Mesothelial cell of epicardium (in vitro differentiated cells): ENCODE data around the gene NUAK2. TPM values are rescaled to one million over a fixed set of nuclear protein-coding genes. Genes with fewer than 3 reads are reported as not detected.

ENCODE experiments used
- DNase-seq, 2 experiments: peaks; one replicate each; pipeline ENCODE4 v3.0.0; 2021; ENCODE audit warnings: low spot score in 2 of 2; ENCODE audit not compliant: unreplicated experiment in 2 of 2
- H3K27ac Mint-ChIP-seq: 2 replicates; pipeline ENCODE4 v1.8.0; 2021; ENCODE audit warnings: mixed read lengths
- H3K27me3 Mint-ChIP-seq: 2 replicates; pipeline ENCODE4 v1.8.0; 2021; ENCODE audit warnings: low read depth, mixed read lengths
- H3K36me3 Mint-ChIP-seq: 2 replicates; pipeline ENCODE4 v1.8.0; 2021; ENCODE audit warnings: mixed read lengths
- H3K4me1 Mint-ChIP-seq: 2 replicates; pipeline ENCODE4 v1.8.0; 2021; ENCODE audit warnings: mixed read lengths
- H3K4me3 Mint-ChIP-seq: 2 replicates; pipeline ENCODE4 v1.8.0; 2021; ENCODE audit warnings: mild to moderate bottlenecking, moderate library complexity, mixed read lengths
- H3K9me3 Mint-ChIP-seq: 2 replicates; pipeline ENCODE4 v1.8.0; 2021; ENCODE audit warnings: mixed read lengths
- total RNA-seq: library from RNA; stranded (reverse); gene quantifications from 3 replicates; pipeline ENCODE4 v1.2.1, GENCODE V29; 2021
- TF ChIP-seq, protein P1 (sequence below): fragments of 200-600 bp; sonication (generic); IDR thresholded peaks from one replicate; pipeline ENCODE4 v1.5.0; 2021; ENCODE audit warnings: antibody characterized with exemption; ENCODE audit not compliant: unreplicated experiment

Gene NUAK2
- total RNA-seq, 1 donor from 2014 or later, result 5.7 TPM

- TF ChIP-seq, protein P1, sequence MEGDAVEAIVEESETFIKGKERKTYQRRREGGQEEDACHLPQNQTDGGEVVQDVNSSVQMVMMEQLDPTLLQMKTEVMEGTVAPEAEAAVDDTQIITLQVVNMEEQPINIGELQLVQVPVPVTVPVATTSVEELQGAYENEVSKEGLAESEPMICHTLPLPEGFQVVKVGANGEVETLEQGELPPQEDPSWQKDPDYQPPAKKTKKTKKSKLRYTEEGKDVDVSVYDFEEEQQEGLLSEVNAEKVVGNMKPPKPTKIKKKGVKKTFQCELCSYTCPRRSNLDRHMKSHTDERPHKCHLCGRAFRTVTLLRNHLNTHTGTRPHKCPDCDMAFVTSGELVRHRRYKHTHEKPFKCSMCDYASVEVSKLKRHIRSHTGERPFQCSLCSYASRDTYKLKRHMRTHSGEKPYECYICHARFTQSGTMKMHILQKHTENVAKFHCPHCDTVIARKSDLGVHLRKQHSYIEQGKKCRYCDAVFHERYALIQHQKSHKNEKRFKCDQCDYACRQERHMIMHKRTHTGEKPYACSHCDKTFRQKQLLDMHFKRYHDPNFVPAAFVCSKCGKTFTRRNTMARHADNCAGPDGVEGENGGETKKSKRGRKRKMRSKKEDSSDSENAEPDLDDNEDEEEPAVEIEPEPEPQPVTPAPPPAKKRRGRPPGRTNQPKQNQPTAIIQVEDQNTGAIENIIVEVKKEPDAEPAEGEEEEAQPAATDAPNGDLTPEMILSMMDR, result no peak
- peaks cover 23% of the 10 kb centered on the region for H3K36me3 Mint-ChIP-seq
- no peak overlapping the region for H3K4me3 Mint-ChIP-seq
- no peak for DNase-seq
- H3K27me3 Mint-ChIP-seq, result no peaks in the 10 kb centered on the region
- H3K9me3 Mint-ChIP-seq, result no peaks in the 10 kb centered on the region
- peaks cover 28% of the 10 kb centered on the region for H3K4me1 Mint-ChIP-seq
- no peak overlapping the region for H3K27ac Mint-ChIP-seq
Observed at GRCh38 chr1:205310976-205311704, 10.4 kb downstream of the NUAK2 start.

- H3K4me1 Mint-ChIP-seq, result peaks cover 22% of the 10 kb centered on the region
- peaks cover 34% of the 10 kb centered on the region for H3K36me3 Mint-ChIP-seq
- TF ChIP-seq, protein P1, result no peak
- H3K27ac Mint-ChIP-seq, result no peak overlapping the region
- H3K9me3 Mint-ChIP-seq, result no peaks in the 10 kb centered on the region
- H3K27me3 Mint-ChIP-seq, result no peaks in the 10 kb centered on the region
- no peak for DNase-seq
- H3K4me3 Mint-ChIP-seq, result no peak overlapping the region
Observed at GRCh38 chr1:205309741-205310140, 11.8 kb downstream of the NUAK2 start.

DNA sequence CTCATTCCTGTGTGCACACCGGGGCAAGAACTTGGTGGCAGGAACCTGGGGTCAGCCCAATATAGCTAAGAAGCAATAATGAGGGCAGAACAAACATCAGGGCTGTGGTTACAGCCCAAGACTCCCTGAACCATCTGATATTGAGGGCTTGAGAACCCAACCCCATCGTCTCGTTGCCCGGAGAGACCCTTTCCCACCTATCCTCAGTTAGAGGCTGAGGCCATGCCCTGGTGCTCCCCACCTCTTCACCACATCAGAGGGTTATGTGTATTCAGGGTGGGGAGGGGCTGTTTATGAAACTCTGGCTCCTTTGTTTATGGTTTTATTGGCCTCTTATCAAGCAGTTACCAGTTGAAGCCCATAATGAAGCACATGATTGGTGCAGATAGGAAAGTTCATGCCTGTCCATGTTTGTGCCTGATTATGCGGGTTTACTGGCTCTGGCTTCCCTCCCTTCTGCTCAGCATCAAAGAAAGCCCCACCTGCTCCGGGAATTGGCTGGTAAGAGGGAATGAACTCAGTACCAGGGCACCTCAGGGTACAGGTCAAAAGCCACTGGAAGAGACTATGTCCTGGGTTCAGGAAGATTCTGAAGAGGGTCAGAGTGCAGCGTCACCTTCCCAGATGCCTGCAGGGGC is 14.5 kb downstream of the NUAK2 start:
- no peak for DNase-seq
- Mint-ChIP-seq H3K9me3 (no peaks in the 10 kb centered on the region), H3K4me1 (peaks cover 4% of the 10 kb centered on the region), H3K36me3 (peaks cover 40% of the 10 kb centered on the region), H3K27ac (no peak overlapping the region), H3K4me3 (no peak overlapping the region), H3K27me3 (no peaks in the 10 kb centered on the region)
- TF ChIP-seq, protein P1, result no peak

GRCh38 chr1:205304695-205305070 is 16.9 kb downstream of the NUAK2 start:
- Mint-ChIP-seq H3K4me3 (no peak overlapping the region), H3K27me3 (no peaks in the 10 kb centered on the region), H3K36me3 (peaks cover 34% of the 10 kb centered on the region), H3K9me3 (no peaks in the 10 kb centered on the region), H3K4me1 (peaks cover 26% of the 10 kb centered on the region), H3K27ac (peak overlapping the region; percentile 28)
- no peak for DNase-seq
- TF ChIP-seq, protein P1, result no peak

- TF ChIP-seq, protein P1, result no peak
- Mint-ChIP-seq H3K36me3 (peaks cover 34% of the 10 kb centered on the region), H3K27me3 (no peaks in the 10 kb centered on the region), H3K4me3 (no peak overlapping the region), H3K27ac (no peak overlapping the region), H3K4me1 (peaks cover 28% of the 10 kb centered on the region), H3K9me3 (no peaks in the 10 kb centered on the region)
- no peak for DNase-seq
Observed at GRCh38 chr1:205304046-205304694, 17.4 kb downstream of the NUAK2 start.
